OCI-LY1 (cell line): ENCODE data around the gene CASZ1.

ENCODE experiments used
- H2AFZ ChIP-seq: fragments of 200-600 bp; sonication (generic), shearing (Covaris generic); 2 replicates; pipeline ENCODE4 v1.6.0; 2014; ENCODE audit warnings: antibody characterized with exemption, mild to moderate bottlenecking, low read length
- H3F3A ChIP-seq: fragments of 200-600 bp; sonication (generic), shearing (Covaris generic); 2 replicates; pipeline ENCODE4 v1.6.0; 2014; ENCODE audit warnings: mild to moderate bottlenecking, antibody characterized with exemption, low read length, moderate library complexity; ENCODE audit not compliant: insufficient read depth
- H3K27ac ChIP-seq: fragments of 200-600 bp; sonication (generic); 2 replicates; pipeline ENCODE4 v1.5.1; 2014; ENCODE audit warnings: low read length, mixed run types, mild to moderate bottlenecking, low read depth; ENCODE audit not compliant: poor library complexity, severe bottlenecking
- H3K27me3 ChIP-seq: fragments of 200-600 bp; sonication (generic); 2 replicates; pipeline ENCODE4 v1.6.0; 2014; ENCODE audit warnings: antibody characterized with exemption, mild to moderate bottlenecking, low read length, moderate library complexity; ENCODE audit not compliant: insufficient read depth
- H3K36me3 ChIP-seq: fragments of 200-600 bp; sonication (generic); 2 replicates; pipeline ENCODE4 v1.6.1; 2014; ENCODE audit warnings: mild to moderate bottlenecking, antibody characterized with exemption, low read length, moderate library complexity, mixed read lengths; ENCODE audit not compliant: insufficient read depth
- H3K4me1 ChIP-seq: fragments of 200-600 bp; sonication (generic); 2 replicates; pipeline ENCODE4 v1.5.1; 2014; ENCODE audit warnings: mild to moderate bottlenecking, low read length, moderate library complexity; ENCODE audit not compliant: insufficient read depth, severe bottlenecking
- H3K4me2 ChIP-seq: fragments of 200-600 bp; sonication (generic), shearing (Covaris generic); 2 replicates; pipeline ENCODE4 v1.6.1; 2014; ENCODE audit warnings: low read length
- H3K4me3 ChIP-seq: fragments of 200-600 bp; sonication (generic); 2 replicates; pipeline ENCODE4 v1.5.1; 2014; ENCODE audit warnings: low read length, low read depth, mild to moderate bottlenecking, mixed read lengths; ENCODE audit not compliant: poor library complexity, severe bottlenecking
- H3K79me2 ChIP-seq: fragments of 200-600 bp; shearing (Covaris generic); 2 replicates; pipeline ENCODE4 v1.6.1; 2016; ENCODE audit warnings: mixed run types, low read length, mixed read lengths; ENCODE audit not compliant: insufficient read depth
- H3K9ac ChIP-seq: fragments of 200-600 bp; sonication (generic), shearing (Covaris generic); 2 replicates; pipeline ENCODE4 v1.6.1; 2014; ENCODE audit warnings: mild to moderate bottlenecking, low read length, mixed read lengths
- H3K9me2 ChIP-seq: fragments of 200-600 bp; sonication (generic), shearing (Covaris generic); 2 replicates; pipeline ENCODE4 v1.6.1; 2014; ENCODE audit warnings: low read depth, mild to moderate bottlenecking, low read length, mixed read lengths
- H3K9me3 ChIP-seq: fragments of 200-600 bp; shearing (Covaris generic); 2 replicates; pipeline ENCODE4 v1.6.1; 2014; ENCODE audit warnings: low read length, mixed read lengths
- H4K20me1 ChIP-seq: fragments of 200-600 bp; sonication (generic), shearing (Covaris generic); 2 replicates; pipeline ENCODE4 v1.6.0; 2016; ENCODE audit warnings: mild to moderate bottlenecking, low read length; ENCODE audit not compliant: insufficient read depth
- CTCF ChIP-seq: fragments of 200-600 bp; sonication (generic), shearing (Covaris generic); IDR thresholded peaks from 2 replicates; pipeline ENCODE4 v1.5.1; 2017; ENCODE audit warnings: mild to moderate bottlenecking, antibody characterized with exemption, low read length, moderate library complexity, mixed read lengths
- EZH2 ChIP-seq: fragments of 200-600 bp; sonication (generic), shearing (Covaris generic); IDR thresholded peaks from 2 replicates; pipeline ENCODE4 v1.8.0; 2017; ENCODE audit warnings: borderline replicate concordance, mixed run types, mild to moderate bottlenecking, antibody characterized with exemption, low read length, moderate library complexity, mixed read lengths

Gene CASZ1

GRCh38 chr1:10694274-10694632 is 102.2 kb downstream of the CASZ1 start:
- H4K20me1 ChIP-seq: no peaks in the 10 kb centered on the region
- no peaks in the 10 kb centered on the region for H3K36me3 ChIP-seq
- peaks cover 14% of the 10 kb centered on the region for H3K4me1 ChIP-seq
- H3K4me3 ChIP-seq: peak overlapping the region; percentile 69
- H3K27ac ChIP-seq: no peak overlapping the region
- TF ChIP-seq EZH2 (no peak), CTCF (no peak)
- H3K4me2 ChIP-seq: peak overlapping the region; percentile 62
- H3F3A ChIP-seq: no peaks in the 10 kb centered on the region
- no peak overlapping the region for H2AFZ ChIP-seq
- H3K9me3 ChIP-seq: no peaks in the 10 kb centered on the region
- H3K79me2 ChIP-seq: no peaks in the 10 kb centered on the region
- H3K9ac ChIP-seq: no peak overlapping the region; the same call in 1 of the 2 replicates
- H3K9me2 ChIP-seq: no peaks in the 10 kb centered on the region
- H3K27me3 ChIP-seq: no peaks in the 10 kb centered on the region

- peak overlapping the region; percentile 62 for H3K4me2 ChIP-seq
- no peaks in the 10 kb centered on the region for H3K27me3 ChIP-seq
- no peaks in the 10 kb centered on the region for H3K79me2 ChIP-seq
- no peaks in the 10 kb centered on the region for H3K9me3 ChIP-seq
- H3K4me1 ChIP-seq: peaks cover 14% of the 10 kb centered on the region
- no peak overlapping the region for H2AFZ ChIP-seq
- H3K27ac ChIP-seq: no peak overlapping the region
- H3K9ac ChIP-seq: peak overlapping the region; percentile 57
- peak overlapping the region; percentile 69 for H3K4me3 ChIP-seq
- H4K20me1 ChIP-seq: no peaks in the 10 kb centered on the region
- no peak for TF ChIP-seq CTCF
- no peak for TF ChIP-seq EZH2
- no peaks in the 10 kb centered on the region for H3F3A ChIP-seq
- no peaks in the 10 kb centered on the region for H3K9me2 ChIP-seq
- no peaks in the 10 kb centered on the region for H3K36me3 ChIP-seq
These were observed 102.8 kb downstream of the CASZ1 start for GRCh38 chr1:10693497-10694273.

- Histone ChIP-seq H3K27ac (no peak overlapping the region), H3K4me3 (peak overlapping the region; percentile 69), H3K4me1 (peaks cover 14% of the 10 kb centered on the region), H2AFZ (no peak overlapping the region), H3K9me2 (no peaks in the 10 kb centered on the region), H3K4me2 (peak overlapping the region; percentile 62), H3K9me3 (no peaks in the 10 kb centered on the region), H3K36me3 (no peaks in the 10 kb centered on the region), H3F3A (no peaks in the 10 kb centered on the region), H3K27me3 (no peaks in the 10 kb centered on the region), H3K79me2 (no peaks in the 10 kb centered on the region), H4K20me1 (no peaks in the 10 kb centered on the region), H3K9ac (peak overlapping the region; percentile 57; the same call in 1 of the 2 replicates)
- TF ChIP-seq CTCF (no peak), EZH2 (no peak)
These were observed 103.3 kb downstream of the CASZ1 start for GRCh38 chr1:10693152-10693496.
